Caki2 (cell line): Measurements from ENCODE around the gene ZNF605. TPM values are rescaled to one million over a fixed set of nuclear protein-coding genes. Genes with fewer than 3 reads are reported as not detected.
A peak's percentile ranks its signal among the peaks of the same experiment; 100 is the strongest.
"Not testable (repeated sequence)": the region's sequence is repeated elsewhere in the genome, so short reads cannot be mapped to it uniquely, and the experiment has no call there.

ENCODE experiments used
- DNase-seq: peaks from one replicate; pipeline ENCODE4 v3.0.0-alpha.2; 2015; ENCODE audit warnings: low read depth
- in situ Hi-C: cut with HindIII; loops from 2 replicates; pipeline ENCODE4 v1.10.0; 2016; ENCODE audit warnings: low sequenced_read_pairs, low pct_unique_long_range_greater_than_20kb, mixed read lengths
- total RNA-seq: library from RNA; depleted of rRNA; stranded (reverse); fragments of >200 nt; shearing (Covaris generic); gene quantifications from 2 replicates; pipeline ENCODE4 v1.2.3, GENCODE V29; 2014; ENCODE audit warnings: low replicate concordance

The ZNF605 gene
- total RNA-seq, 1 experiment from 2014 or later = 1.3 TPM

DNA sequence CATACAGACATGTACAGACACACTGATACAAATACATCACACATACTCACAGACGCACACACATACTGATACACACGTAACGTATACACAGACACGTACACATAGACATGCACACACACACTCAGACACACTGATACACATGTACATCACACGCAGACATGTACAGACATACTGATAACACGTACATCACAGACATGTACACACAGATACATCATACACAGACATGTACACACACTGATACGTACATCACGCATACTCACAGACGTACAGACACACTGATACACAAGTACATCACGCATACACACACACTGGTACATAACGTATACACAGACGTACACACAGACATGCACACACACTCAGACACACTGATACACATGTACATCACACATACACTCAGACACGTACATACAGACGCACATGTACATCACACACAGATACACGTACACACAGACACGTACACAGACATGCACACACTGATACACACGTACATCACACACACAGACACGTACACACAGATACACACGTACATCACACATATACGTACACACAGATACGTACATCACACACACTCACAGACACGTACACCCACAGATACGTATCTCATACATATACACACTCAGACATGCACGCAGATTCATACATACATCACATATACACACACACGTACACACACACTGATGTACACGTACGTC, 5.1 kb downstream of the ZNF605 start:
- in situ Hi-C loops = no loop called here
- no peak for DNase-seq

DNA sequence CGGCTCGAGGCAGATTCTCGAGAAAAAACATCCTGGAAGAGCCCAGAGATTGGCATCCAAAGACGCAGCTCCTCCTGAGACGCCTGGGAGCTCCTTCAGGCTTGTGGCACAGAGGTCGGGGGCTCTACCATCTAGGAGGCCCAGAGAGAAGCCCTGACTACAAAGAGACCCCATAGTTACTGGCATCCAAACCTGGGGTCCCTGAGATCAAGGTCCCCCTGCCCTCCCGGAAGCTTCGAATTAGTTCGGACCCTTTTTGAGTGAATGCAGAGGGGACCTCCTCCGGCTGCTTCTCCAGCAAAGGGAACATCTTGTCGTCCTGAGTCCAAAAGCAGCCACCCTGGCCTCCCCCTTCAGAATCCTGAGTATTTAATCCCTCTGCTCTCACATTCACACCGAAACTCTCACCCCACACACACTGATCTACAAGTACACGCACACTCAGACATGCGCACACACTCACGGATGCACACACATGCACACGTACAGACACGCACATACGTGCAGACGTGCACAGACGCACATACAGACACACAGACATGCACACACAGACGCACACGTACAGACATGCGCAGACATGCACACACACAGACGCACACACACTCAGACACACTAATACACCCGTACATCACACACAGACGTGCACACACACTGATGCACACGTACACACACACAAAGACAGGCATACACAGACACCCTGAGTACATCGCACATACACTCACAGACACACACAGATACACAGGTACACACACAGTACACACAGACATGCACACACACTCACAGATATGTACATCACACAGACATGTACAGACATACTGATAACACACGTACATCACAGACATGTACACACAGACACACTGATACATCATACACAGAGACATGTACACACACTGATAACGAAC, 5.9 kb downstream of the ZNF605 start:
- no peak for DNase-seq
- in situ Hi-C loops = no loop called here

GRCh38 chr12:132948146-132949066, 7.7 kb downstream of the ZNF605 start:
- in situ Hi-C loops = no loop called here
- no peak for DNase-seq

DNA sequence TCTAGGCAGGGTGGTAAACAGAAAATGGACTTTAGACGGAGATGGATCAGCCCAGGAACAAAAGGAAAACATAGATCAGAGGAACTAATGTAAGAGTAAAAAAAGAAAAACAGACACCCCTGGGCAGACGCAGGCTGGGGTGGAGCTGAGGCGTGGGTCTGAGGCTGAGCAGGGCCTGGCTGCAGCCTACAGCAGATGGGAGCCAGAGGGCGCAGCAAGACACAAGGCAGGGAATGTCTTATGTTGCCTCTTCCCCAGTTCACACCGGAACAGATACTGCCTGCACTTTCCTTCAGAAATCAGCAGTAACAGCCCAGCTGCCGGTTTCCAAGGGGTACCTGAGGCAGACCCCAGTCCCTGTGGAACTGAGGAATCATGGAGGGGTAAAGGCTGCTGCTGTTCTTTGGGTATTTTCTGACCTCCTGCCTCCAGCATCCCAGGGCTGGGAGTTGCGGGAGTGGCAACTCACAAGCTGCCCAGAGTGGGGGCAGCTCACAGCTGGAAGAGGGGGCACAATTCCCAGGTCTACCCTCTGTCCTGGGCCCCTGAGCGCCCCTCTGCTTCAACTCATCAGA, 9.8 kb downstream of the ZNF605 start:
- DNase-seq = no peak
- in situ Hi-C loops = no loop called here

DNA sequence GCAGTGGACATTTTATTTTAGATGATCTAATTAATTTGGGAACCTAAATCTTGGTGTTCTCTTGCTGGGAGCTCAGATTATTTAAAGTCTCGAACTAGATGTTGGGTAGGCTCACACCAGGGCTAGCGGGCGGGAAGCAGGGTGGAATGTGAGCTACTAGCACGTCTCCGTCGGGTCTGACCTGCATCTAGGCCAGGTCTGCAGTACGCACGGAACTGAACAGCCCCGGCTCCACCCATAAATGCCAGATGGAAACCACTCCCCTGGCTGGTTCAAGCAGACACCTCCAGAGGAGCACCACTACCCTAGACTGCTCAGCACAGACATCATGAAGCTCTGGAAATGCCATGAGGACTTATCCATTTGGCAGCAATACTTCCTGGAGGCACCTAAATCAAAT, 10.3 kb downstream of the ZNF605 start:
- DNase-seq = no peak
- in situ Hi-C loops = no loop called here

DNA sequence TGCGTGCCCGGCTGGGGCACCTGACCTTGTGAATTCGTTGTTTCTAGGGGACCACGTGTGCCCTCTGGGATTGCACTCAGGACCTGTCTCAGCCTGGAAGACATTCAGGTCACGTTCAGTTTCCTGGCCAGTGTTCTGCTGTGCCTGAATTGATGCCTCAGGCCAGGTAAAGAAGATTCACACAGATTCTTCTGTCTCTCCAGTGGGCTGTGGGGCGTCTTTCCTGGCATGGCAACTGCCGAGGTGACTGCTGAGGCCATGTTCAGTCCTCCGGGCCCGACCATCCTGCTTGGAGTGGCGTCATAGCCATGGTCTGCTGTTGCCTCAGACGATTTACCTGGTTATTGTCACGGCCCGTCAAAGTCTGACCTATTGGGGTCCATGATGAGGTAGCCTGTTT, 13.5 kb downstream of the ZNF605 start:
- DNase-seq = no peak
- in situ Hi-C loops = no loop called here

DNA sequence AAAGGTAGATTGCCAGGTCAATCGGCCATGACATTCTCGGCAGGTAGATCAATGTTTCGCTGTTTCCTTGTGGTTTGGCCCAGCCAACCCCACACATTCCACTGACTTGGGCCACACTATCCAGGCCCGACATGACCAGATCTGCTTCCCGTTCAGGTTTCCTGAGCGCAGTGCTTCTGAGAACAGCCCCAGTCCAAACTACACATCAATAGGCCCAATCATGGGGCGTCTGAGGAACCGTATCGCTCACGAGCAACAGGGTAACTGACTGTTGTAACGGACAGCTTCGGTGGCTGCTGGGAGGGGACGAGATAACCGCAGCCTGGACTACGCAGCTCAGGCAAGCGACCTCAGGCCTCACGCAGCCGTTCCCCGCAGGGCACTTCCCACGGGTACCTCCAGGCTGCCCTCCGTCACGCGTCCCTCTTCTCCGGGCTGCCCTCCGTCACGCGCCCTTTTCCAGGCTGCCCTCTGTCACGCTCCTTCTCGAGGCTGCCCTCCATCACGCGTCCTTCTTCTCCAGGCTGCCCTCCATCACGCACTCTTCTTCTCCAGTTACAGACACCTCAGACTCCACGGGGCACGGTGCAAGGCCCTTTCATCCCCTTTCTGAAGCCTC, 14.7 kb downstream of the ZNF605 start:
- in situ Hi-C loops = no loop called here
- no peak for DNase-seq

DNA sequence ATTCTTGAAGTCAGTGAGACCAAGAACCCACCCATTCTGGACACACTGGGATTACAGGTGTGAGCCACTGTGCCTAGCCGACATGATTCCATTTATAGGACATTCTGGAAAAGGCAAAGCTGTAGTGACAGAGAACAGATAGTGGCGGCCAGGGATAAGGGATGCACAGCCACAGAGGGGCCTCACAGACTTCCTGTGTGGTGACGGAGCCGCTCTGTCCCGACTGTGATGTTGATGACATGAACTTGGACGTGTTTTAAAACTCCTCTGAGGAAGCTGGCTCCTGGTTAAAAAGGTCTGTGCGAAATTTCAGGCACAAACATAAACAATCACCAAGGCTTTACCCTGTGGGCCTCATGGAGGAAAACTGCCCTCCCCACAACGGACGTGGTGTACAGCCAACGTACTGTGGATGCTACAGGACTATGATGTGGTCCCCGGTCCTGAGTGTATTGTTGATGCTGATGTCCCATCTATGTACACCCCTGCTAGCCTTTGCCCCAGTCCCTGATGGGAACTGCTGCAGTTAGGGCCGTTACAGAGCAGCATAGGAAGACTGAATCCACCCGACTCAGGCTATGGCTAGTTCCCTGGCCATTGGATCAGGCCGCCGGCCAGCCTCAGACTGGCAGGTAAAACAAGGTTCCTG, 15.9 kb downstream of the ZNF605 start:
- in situ Hi-C loops = no loop called here
- no peak for DNase-seq

- in situ Hi-C loops, DNase-seq: not testable (repeated sequence)
Observed at GRCh38 chr12:132938807-132939206, 17.3 kb downstream of the ZNF605 start.

DNA sequence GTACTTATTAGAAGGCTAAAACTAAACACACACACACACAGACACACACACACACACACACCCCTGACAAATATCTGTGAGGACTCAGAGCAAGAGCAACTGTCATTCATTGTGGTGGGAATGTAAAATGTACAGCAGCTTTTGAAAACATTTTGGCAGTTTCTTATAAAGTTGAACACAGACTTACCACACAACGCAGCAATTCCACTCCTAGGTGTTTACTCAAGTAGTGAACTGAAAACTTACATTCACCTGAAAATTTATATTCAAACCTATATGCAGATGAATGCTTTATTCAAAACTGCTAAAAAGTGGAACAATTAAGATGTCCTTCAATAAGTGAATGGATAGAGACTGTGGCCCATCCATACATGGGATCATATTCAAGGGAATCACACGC, 18.6 kb downstream of the ZNF605 start:
- no peak for DNase-seq
- in situ Hi-C loops = no loop called here

DNA sequence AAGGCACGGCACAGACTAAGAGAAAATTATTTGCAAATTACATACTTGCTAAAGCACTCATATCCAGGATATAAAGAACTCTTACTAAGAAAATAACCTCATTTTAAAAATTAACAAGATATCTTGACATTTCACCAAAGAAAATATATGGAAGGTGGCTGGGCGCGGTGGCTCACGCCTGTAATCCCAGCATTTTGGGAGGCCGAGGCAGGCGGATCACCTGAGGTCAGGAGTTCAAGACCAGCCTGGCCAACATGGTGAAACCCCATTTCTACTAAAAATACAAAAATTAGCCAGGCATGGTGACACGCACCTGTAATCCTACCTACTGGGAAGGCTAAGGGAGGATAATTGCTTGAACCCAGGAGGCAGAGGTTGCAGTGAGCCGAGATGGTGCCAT, 19.2 kb downstream of the ZNF605 start:
- DNase-seq, in situ Hi-C loops: not testable (repeated sequence)

DNA sequence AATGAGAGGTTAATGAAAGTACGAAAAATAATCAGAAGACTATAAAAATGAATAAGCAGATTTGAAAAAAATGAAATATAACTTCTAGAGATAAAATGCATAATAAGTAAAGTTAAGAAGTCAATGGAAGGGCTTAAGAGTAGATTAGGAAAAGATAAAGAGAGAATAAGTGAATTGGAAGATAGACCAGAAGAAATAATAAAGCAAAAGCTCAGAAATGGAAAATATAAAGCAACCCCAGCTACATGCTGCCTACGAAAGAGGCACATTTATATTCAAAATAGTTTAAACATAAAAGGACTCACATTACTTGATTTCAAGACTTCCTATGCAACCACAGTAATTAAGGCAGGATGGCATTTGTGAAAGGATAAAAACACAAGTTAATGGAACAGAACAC, 19.9 kb downstream of the ZNF605 start:
- in situ Hi-C loops = no loop called here
- no peak for DNase-seq

- DNase-seq = peak; percentile 12
- in situ Hi-C loops = no loop called here
Observed at GRCh38 chr12:132926415-132926833, 29.7 kb downstream of the ZNF605 start.

DNA sequence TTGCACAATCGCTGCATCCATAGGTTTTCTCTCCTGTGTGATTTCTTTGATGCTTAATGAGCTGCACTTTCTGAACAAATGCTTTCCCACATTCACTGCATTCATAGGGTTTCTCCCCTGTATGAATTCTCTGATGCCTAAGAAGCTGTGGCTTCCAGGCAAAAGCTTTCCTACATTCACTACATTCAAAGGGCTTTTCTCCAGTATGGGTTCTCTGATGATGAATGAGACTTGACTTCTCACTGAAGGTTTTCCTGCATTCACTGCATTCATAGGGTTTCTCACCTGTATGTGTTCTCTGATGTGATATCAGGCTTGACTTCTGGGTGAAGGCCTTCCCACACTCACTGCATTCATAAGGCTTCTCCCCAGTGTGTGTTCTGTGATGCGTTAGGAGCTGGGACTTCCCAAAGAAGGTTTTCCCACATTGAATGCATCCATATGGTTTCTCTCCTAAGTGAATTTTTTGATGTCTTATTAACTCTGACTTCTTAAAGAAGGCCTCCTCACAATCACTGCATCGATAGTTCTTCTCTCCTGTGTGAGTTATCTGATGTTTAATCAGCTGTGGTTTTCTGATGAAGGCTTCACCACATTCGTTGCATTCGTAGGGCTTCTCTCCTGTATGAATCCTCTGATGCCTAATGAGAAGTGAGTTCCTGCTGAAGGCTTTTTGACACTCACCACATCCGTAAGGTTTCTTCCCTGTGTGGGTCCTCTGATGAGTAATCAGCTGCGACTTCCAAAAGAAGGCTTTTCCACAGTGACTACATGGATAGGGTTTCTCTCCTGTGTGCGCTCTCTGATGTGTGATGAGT, 30.3 kb downstream of the ZNF605 start:
- DNase-seq = peak; percentile 29
- in situ Hi-C loops = no loop called here

GRCh38 chr12:132924356-132924755, 31.8 kb downstream of the ZNF605 start:
- no peak for DNase-seq

GRCh38 chr12:132923356-132923909, 32.7 kb downstream of the ZNF605 start:
- in situ Hi-C loops = no loop called here
- no peak for DNase-seq

More at GRCh38 chr12:132924356-132924755, 31.8 kb downstream of the ZNF605 start:
- in situ Hi-C loops = no loop called here
